ENCODE data around the gene ARHGAP42.
"Not testable (repeated sequence)": the region's sequence is repeated elsewhere in the genome, so short reads cannot be mapped to it uniquely, and the experiment has no call there.

GRCh38 chr11:100901471-100901870, 214.4 kb downstream of the ARHGAP42 start:
- not testable (repeated sequence) for TF ChIP-seq CTCF (IDR thresholded peaks at IDR 0.05; ENCODE audit: low read depth, low read length, poor library complexity, severe bottlenecking); EZH2phosphoT487 (IDR thresholded peaks at IDR 0.05; ENCODE audit: borderline replicate concordance, low read length)
